Spinal cord (tissue), 10 donors: ENCODE measurements around the gene OR52E8. TPM values are rescaled to one million over a fixed set of nuclear protein-coding genes. Genes with fewer than 3 reads are reported as not detected.

Experiments
- DNase-seq, 6 donors: peaks; one replicate each; pipeline versions ENCODE4 v3.0.0 to v3.0.0-alpha.2; 2013 to 2015; ENCODE audit warnings: low spot score in 6 of 6, low read depth in 4 of 6
- H3K27ac ChIP-seq: one replicate; pipeline ENCODE4 v1.5.1; 2013; ENCODE audit warnings: low read depth, low read length, control low read depth
- H3K27me3 ChIP-seq: one replicate; pipeline ENCODE4 v1.6.1; 2013; ENCODE audit warnings: low read length; ENCODE audit not compliant: control insufficient read depth, insufficient read depth
- H3K36me3 ChIP-seq: one replicate; pipeline ENCODE4 v1.6.1; 2013; ENCODE audit warnings: low read length; ENCODE audit not compliant: control insufficient read depth, insufficient read depth
- H3K4me1 ChIP-seq: one replicate; pipeline ENCODE4 v1.6.1; 2013; ENCODE audit warnings: low read length; ENCODE audit not compliant: control insufficient read depth, insufficient read depth
- H3K4me3 ChIP-seq: one replicate; pipeline ENCODE4 v1.5.1; 2013; ENCODE audit warnings: low read depth, low read length, control low read depth
- H3K9me3 ChIP-seq: one replicate; pipeline ENCODE4 v1.6.1; 2013; ENCODE audit warnings: low read length; ENCODE audit not compliant: control insufficient read depth, insufficient read depth
- WGBS: methylation state at CpG from one replicate; pipeline ENCODE4 v1.1.5; 2013; ENCODE audit warnings: missing lambda C conversion rate; ENCODE audit not compliant: insufficient coverage; 5-methylcytosine and 5-hydroxymethylcytosine counted together
- long read RNA-seq, 4 donors: transcript quantifications; one replicate each; lab custom pipeline, GENCODE V29; 2026
- polyA plus RNA-seq, 2 donors: library from polyadenylated mRNA; unstranded; fragments of 120-200 nt; gene quantifications; one replicate each; pipeline ENCODE4 v1.2.1, GENCODE V29; 2013; ENCODE audit not compliant: insufficient read length in 2 of 2
- total RNA-seq, 2 donors: library from RNA; depleted of rRNA in 1 of 2; stranded (reverse); fragments of 120-200 nt in 1 of 2; fragments of >200 nt in 1 of 2; gene quantifications; one replicate each; pipeline versions ENCODE4 v1.2.3 to v1.2.4, GENCODE V29; 2013 to 2014
- donor health status: healthy.

Gene OR52E8
- total RNA-seq (not detected), polyA plus RNA-seq (not detected)
- long read RNA-seq, donor 1: 0 reads
- long read RNA-seq, donor 2: 0 reads
- long read RNA-seq, donor 3: 0 reads
- long read RNA-seq, donor 4: 0 reads

GRCh38 chr11:5857590-5857989, at the start of gene OR52E8:
OR52E8 (minus strand) TSS chr11:5857690; CDS start chr11:5857690, 0 bp downstream.
- H3K27ac ChIP-seq: no peak within 1 kb of the TSS
- no CpG with 5 or more reads among the region's 3 CpGs for WGBS
- no peak within 1 kb of the TSS for H3K4me3 ChIP-seq
- H3K36me3 ChIP-seq: no peaks in the 10 kb centered on the region
- DNase-seq: no peak
- H3K9me3 ChIP-seq: peaks cover 3% of the 10 kb centered on the region
- no peaks in the 10 kb centered on the region for H3K27me3 ChIP-seq
- no peaks in the 10 kb centered on the region for H3K4me1 ChIP-seq

GRCh38 chr11:5899534-5899933, 42.0 kb upstream of the OR52E8 start:
- no peak overlapping the region for H3K27ac ChIP-seq
- WGBS: 68% methylated on average over 2 of the region's 2 CpGs
- H3K36me3 ChIP-seq: no peaks in the 10 kb centered on the region
- H3K4me1 ChIP-seq: no peaks in the 10 kb centered on the region
- H3K4me3 ChIP-seq: no peak overlapping the region
- no peaks in the 10 kb centered on the region for H3K27me3 ChIP-seq
- no peak for DNase-seq
- no peaks in the 10 kb centered on the region for H3K9me3 ChIP-seq

GRCh38 chr11:5892908-5893307, 35.4 kb upstream of the OR52E8 start, which contains the start of gene OR52E5:
OR52E5 (plus strand) TSS chr11:5893208; CDS start chr11:5900777, 7,569 bp downstream.
- 89% methylated on average over 3 of the region's 3 CpGs for WGBS
- H3K4me1 ChIP-seq: no peaks in the 10 kb centered on the region
- no peaks in the 10 kb centered on the region for H3K36me3 ChIP-seq
- H3K27me3 ChIP-seq: no peaks in the 10 kb centered on the region
- no peak within 1 kb of the TSS for H3K27ac ChIP-seq
- DNase-seq: no peak
- H3K4me3 ChIP-seq: no peak within 1 kb of the TSS
- no peaks in the 10 kb centered on the region for H3K9me3 ChIP-seq

- no peaks in the 10 kb centered on the region for H3K4me1 ChIP-seq
- DNase-seq: peak in 2 of 6 donors; percentile 14 to 41
- no peaks in the 10 kb centered on the region for H3K27me3 ChIP-seq
- H3K4me3 ChIP-seq: no peak overlapping the region
- 70% methylated on average over 2 of the region's 4 CpGs for WGBS
- H3K36me3 ChIP-seq: no peaks in the 10 kb centered on the region
- H3K9me3 ChIP-seq: no peaks in the 10 kb centered on the region
- H3K27ac ChIP-seq: no peak overlapping the region
Observed at GRCh38 chr11:5891216-5891800, 33.8 kb upstream of the OR52E8 start.

GRCh38 chr11:5887661-5888060, 30.2 kb upstream of the OR52E8 start:
- Histone ChIP-seq H3K36me3 (no peaks in the 10 kb centered on the region), H3K4me3 (no peak overlapping the region), H3K27me3 (no peaks in the 10 kb centered on the region), H3K9me3 (no peaks in the 10 kb centered on the region), H3K4me1 (no peaks in the 10 kb centered on the region), H3K27ac (no peak overlapping the region)
- WGBS: no CpG with 5 or more reads among the region's 1 CpG
- DNase-seq: no peak

- no peaks in the 10 kb centered on the region for H3K4me1 ChIP-seq
- H3K27ac ChIP-seq: no peak overlapping the region
- no peaks in the 10 kb centered on the region for H3K9me3 ChIP-seq
- WGBS: no CpG with 5 or more reads among the region's 3 CpGs
- H3K27me3 ChIP-seq: no peaks in the 10 kb centered on the region
- no peak overlapping the region for H3K4me3 ChIP-seq
- no peaks in the 10 kb centered on the region for H3K36me3 ChIP-seq
- no peak for DNase-seq
Observed at GRCh38 chr11:5887172-5887571, 29.7 kb upstream of the OR52E8 start.

GRCh38 chr11:5881756-5882155, 24.3 kb upstream of the OR52E8 start:
- Histone ChIP-seq H3K4me3 (no peak overlapping the region), H3K36me3 (no peaks in the 10 kb centered on the region), H3K27ac (no peak overlapping the region), H3K4me1 (no peaks in the 10 kb centered on the region), H3K9me3 (no peaks in the 10 kb centered on the region), H3K27me3 (no peaks in the 10 kb centered on the region)
- DNase-seq: no peak

- no peaks in the 10 kb centered on the region for H3K36me3 ChIP-seq
- H3K4me3 ChIP-seq: no peak within 1 kb of the TSS
- H3K27me3 ChIP-seq: no peaks in the 10 kb centered on the region
- no peak within 1 kb of the TSS for H3K27ac ChIP-seq
- H3K4me1 ChIP-seq: no peaks in the 10 kb centered on the region
- no peak for DNase-seq
- H3K9me3 ChIP-seq: no peaks in the 10 kb centered on the region
- WGBS: 80% methylated on average over 1 of the region's 4 CpGs
Observed at GRCh38 chr11:5880329-5880728, 22.8 kb upstream of the OR52E8 start, which contains the start of gene OR52E4. OR52E4 (plus strand) TSS chr11:5880629; CDS start chr11:5884293, 3,664 bp downstream.

GRCh38 chr11:5878564-5878963, 21.1 kb upstream of the OR52E8 start:
- no CpG with 5 or more reads among the region's 2 CpGs for WGBS

GRCh38 chr11:5865826-5866225, 8.3 kb upstream of the OR52E8 start:
- DNase-seq: no peak
- H3K36me3 ChIP-seq: no peaks in the 10 kb centered on the region
- no peaks in the 10 kb centered on the region for H3K4me1 ChIP-seq
- H3K4me3 ChIP-seq: no peak overlapping the region
- peaks cover 1% of the 10 kb centered on the region for H3K9me3 ChIP-seq
- no peak overlapping the region for H3K27ac ChIP-seq
- WGBS: 100% methylated on average over 1 of the region's 2 CpGs
- no peaks in the 10 kb centered on the region for H3K27me3 ChIP-seq

More at GRCh38 chr11:5878564-5878963, 21.1 kb upstream of the OR52E8 start:
- Histone ChIP-seq H3K27ac (no peak overlapping the region), H3K4me1 (no peaks in the 10 kb centered on the region), H3K36me3 (no peaks in the 10 kb centered on the region), H3K9me3 (no peaks in the 10 kb centered on the region), H3K4me3 (no peak overlapping the region), H3K27me3 (no peaks in the 10 kb centered on the region)
- DNase-seq: no peak
